ENCODE results near the gene PDLIM5.

The PDLIM5 gene

GRCh38 chr4:94428884-94429283, 22.9 kb upstream of the PDLIM5 start:
- DNase-seq: no peak

GRCh38 chr4:94430406-94430805, 21.3 kb upstream of the PDLIM5 start:
- no peak for DNase-seq

- DNase-seq: no peak
Observed at GRCh38 chr4:94431388-94431787, 20.4 kb upstream of the PDLIM5 start.

GRCh38 chr4:94434505-94434904, 17.2 kb upstream of the PDLIM5 start:
- DNase-seq: no peak

GRCh38 chr4:94435874-94436273, 15.9 kb upstream of the PDLIM5 start:
- DNase-seq: no peak

- no peak for DNase-seq
Observed at GRCh38 chr4:94436512-94436911, 15.2 kb upstream of the PDLIM5 start.

- no peak for DNase-seq
Observed at GRCh38 chr4:94439606-94440005, 12.1 kb upstream of the PDLIM5 start.

- no peak for DNase-seq
Observed at GRCh38 chr4:94441838-94442237, 9.9 kb upstream of the PDLIM5 start.

GRCh38 chr4:94442251-94442650, 9.5 kb upstream of the PDLIM5 start:
- no peak for DNase-seq

- no peak for DNase-seq
Observed at GRCh38 chr4:94446386-94446785, 5.4 kb upstream of the PDLIM5 start.

GRCh38 chr4:94447754-94448411, 3.9 kb upstream of the PDLIM5 start:
- DNase-seq: no peak

- no peak for DNase-seq
Observed at GRCh38 chr4:94448815-94449375, 2.8 kb upstream of the PDLIM5 start.

- DNase-seq: no peak
Observed at GRCh38 chr4:94451051-94451694, 569 bp upstream of the PDLIM5 start.

- peak; percentile 18 for DNase-seq
Observed at GRCh38 chr4:94452476-94453371, 982 bp downstream of the PDLIM5 start.

- DNase-seq: no peak
Observed at GRCh38 chr4:94453391-94453963, 1.7 kb downstream of the PDLIM5 start.

- no peak for DNase-seq
Observed at GRCh38 chr4:94454405-94454804, 2.7 kb downstream of the PDLIM5 start.

- DNase-seq: no peak
Observed at GRCh38 chr4:94455081-94455480, 3.3 kb downstream of the PDLIM5 start.

GRCh38 chr4:94457692-94458106, 6.0 kb downstream of the PDLIM5 start:
- no peak for DNase-seq

- no peak for DNase-seq
Observed at GRCh38 chr4:94458682-94459081, 6.9 kb downstream of the PDLIM5 start.

GRCh38 chr4:94459462-94460161, 7.9 kb downstream of the PDLIM5 start:
- peak; percentile 9 for DNase-seq

- no peak for DNase-seq
Observed at GRCh38 chr4:94461506-94461905, 9.8 kb downstream of the PDLIM5 start.

- DNase-seq: no peak
Observed at GRCh38 chr4:94462572-94462971, 10.8 kb downstream of the PDLIM5 start.

Data from NCI-H1048 (cell line).